Measurements from ENCODE around the gene SAMD9L.

DNA sequence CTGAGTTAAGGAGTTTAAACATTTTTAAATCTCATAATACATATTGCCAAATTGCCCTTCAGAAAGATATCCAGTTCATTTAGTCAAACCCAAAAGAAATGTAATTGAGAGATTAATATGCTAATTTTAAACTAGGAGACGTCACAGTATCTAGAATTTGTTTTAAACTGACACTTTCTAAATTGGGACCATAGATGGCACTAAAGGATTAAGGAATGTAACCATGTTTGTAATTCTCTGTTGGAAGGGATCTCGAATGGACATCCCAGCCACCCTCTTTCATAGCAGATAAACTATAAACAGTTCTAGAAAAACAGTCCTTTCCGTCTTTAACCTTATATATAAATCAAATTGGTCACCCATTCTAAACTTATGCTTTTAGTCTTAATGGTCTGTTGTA is 30.0 kb upstream of the SAMD9L start:
- no peak for TF ChIP-seq GATA2 (IDR thresholded peaks at IDR 0.05; ENCODE audit: low read depth, low read length)
- no peak for TF ChIP-seq GATA3 (IDR thresholded peaks at IDR 0.05; ENCODE audit: low read depth, low read length)

Measured in SH-SY5Y (cell line).